NCI-H2196 (cell line): ENCODE measurements around the gene CDH13.

Source experiments
- DNase-seq: peaks from one replicate; lab custom pipeline; 2025; ENCODE audit not compliant: unreplicated experiment; lab: John Stamatoyannopoulos, UW

The CDH13 gene

GRCh38 chr16:83520596-83520995, 893.8 kb downstream of the CDH13 start:
- no peak for DNase-seq

DNA sequence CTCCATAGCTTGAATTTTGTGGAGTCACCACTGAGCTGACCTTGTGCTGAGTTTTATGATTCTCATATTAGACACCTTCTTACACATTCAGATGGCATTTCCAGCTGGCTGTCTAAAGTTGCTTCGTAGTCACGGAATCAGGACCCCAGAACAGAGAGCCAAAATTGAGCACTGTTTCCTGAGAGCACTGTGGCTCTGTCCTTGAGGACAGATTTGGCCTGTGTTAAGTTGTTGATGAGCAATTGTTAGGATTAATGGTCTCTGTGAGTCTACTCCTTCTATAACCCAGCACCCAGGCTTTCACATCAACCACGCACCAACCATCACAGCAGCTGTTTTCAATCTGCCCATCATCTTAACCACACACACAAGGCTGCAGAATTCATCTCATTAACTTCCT, 903.5 kb downstream of the CDH13 start:
- DNase-seq = no peak

GRCh38 chr16:83532634-83533033, 905.9 kb downstream of the CDH13 start:
- no peak for DNase-seq

- DNase-seq = peak; percentile 67
Observed at GRCh38 chr16:83533193-83533592, 906.4 kb downstream of the CDH13 start.

GRCh38 chr16:83538707-83539106, 911.9 kb downstream of the CDH13 start:
- no peak for DNase-seq

DNA sequence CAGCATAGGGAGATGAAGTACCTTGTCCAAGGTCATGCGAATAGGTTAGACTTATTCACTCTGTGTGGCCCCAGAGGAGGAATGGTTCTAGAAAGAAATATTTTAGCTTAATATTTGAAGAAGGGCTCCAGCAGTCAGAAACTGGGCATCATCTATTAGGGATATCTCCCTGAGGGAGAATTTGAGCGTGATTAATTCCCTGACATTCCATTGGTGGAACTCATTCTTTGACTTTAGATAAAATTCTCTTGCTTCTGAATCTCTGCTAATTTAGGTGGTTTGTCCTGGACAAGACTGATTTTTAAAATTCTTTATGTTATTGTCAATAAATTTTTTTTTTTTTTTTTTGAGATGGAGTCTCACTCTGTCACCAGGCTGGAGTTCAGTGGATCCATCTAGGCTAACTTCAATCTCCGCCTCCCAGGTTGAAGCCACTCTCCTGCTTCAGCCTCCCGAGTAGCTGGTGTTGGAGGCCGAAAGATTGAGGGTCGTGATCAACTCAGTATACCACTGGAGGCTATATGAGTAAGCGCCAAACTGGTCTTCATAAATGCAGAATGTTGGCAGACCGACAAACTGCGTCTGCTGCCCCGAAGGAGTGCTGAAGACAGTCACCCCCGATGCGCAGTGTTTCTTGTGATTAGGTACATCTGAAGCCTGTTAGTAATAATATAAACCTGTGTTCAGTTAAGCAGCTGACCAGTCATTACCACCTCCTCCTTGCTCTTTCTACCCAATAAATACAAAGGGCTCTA, 913.1 kb downstream of the CDH13 start:
- DNase-seq = no peak

GRCh38 chr16:83541231-83541630, 914.5 kb downstream of the CDH13 start:
- DNase-seq = no peak

DNA sequence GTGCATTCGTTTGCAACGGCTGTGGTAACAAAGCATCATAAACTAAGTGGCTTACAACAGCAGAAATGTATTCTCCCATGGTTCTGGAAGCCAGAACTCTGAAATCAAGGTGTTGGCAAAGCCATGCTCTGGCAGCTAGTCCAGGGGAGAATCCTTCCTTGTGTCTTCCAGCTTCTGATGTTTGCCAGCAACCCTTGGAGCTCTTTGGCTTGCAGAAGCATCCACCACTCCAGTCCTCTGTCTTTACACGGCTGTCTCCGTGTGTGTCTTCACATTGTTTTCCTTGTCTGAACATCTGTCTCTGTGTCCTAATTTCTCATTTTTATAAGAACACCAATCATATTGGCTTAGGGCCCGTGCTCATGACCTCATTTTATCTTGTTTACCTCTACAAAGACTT, 915.7 kb downstream of the CDH13 start:
- DNase-seq = no peak

- DNase-seq = no peak
Observed at GRCh38 chr16:83549316-83550182, 922.8 kb downstream of the CDH13 start.

DNA sequence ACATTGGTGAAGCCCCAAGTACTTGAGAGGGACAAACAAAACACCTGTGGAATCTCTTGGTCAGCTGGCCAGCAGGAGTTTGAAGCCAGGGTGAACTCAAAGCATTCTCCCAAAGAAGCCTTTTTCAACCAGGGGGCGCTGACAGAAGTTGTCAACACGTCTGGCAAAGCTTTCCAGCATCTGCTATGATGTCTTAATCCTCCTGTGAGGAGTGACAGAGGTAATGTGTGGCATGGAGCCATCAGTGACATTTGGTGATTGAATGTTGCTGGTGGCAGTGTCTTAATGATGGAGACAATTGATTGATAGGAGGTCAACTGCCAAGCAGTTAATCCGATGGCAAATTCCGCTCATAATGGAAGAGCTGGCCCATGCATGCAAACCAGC, 923.4 kb downstream of the CDH13 start:
- no peak for DNase-seq

- DNase-seq = no peak
Observed at GRCh38 chr16:83552228-83552627, 925.5 kb downstream of the CDH13 start.

DNA sequence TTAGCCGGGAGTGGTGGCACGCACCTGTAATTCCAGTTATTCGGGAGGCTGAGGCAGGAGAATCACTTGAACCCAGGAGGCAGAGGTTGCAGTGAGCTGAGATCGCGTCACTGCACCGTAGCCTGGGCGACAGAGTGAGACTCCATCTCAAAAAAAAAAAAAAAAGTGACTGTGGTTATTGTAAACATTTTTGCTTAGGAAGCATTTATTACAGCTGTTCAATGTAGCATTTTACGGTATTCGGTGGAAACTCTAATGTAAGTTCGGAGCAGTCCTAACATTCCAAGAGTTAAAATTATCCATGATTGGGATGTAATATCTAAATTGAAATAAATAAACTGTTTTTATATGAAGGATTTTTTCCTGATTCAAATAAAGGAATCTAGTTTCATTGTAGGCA, 926.2 kb downstream of the CDH13 start:
- no peak for DNase-seq

DNA sequence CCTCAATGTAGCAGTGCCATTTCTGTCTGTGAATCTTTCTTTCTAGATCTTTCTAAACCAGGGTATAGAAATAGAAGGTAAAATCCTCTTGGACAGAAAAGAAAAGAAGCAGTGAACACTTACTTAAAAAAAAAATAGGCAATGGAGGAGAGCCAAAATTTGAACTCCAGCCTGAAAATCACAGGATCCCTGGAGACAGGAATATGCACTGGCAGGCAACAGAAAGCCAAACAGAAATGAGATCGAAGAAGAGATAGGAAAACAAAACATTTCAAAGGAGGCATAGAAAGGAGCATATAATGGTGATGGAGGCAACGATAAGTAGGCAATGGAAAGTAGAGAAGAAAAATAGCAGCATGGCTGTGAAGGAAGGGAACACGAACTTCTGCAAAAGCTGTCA, 927.3 kb downstream of the CDH13 start:
- no peak for DNase-seq

- DNase-seq = no peak
Observed at GRCh38 chr16:83554540-83554939, 927.8 kb downstream of the CDH13 start.

DNA sequence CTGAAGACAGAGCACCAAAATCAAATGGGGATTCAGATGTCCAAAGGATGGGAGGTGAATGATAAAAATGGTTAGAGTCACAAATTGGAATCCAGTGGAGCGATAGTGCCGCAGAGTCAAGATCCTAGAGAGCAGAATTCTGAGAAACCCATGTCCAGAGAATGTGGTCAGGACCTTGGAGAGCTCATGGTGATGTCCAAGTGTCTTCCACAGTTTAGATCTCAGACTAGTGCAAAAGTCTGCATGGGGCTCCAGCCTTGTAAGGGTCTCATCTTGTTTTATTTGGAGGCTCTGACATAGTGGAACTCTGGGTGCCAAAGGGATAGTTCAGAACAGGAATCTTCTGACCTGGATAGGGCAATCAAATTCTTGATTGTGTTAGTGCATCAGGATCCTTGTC, 935.1 kb downstream of the CDH13 start:
- no peak for DNase-seq

- DNase-seq = no peak
Observed at GRCh38 chr16:83568345-83568744, 941.6 kb downstream of the CDH13 start.

DNA sequence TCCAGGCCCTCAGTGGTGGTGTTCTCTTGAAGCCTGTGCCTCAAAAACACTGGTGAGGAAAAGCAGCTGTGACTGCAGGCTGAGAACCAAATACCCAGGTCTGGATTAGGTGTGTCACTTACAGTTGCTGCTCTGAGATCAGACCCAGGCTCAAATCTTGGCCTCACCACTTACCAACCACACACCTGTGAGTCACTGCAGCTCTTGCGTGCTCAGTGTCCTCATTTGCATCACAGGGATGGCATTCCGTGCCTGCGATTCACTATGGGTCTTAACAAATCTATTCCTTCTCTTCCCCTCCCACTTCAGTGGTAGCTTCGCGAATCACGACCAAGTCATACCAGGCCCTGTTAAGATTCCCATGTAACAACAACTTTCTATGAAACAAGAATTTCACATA, 947.6 kb downstream of the CDH13 start:
- DNase-seq = no peak

DNA sequence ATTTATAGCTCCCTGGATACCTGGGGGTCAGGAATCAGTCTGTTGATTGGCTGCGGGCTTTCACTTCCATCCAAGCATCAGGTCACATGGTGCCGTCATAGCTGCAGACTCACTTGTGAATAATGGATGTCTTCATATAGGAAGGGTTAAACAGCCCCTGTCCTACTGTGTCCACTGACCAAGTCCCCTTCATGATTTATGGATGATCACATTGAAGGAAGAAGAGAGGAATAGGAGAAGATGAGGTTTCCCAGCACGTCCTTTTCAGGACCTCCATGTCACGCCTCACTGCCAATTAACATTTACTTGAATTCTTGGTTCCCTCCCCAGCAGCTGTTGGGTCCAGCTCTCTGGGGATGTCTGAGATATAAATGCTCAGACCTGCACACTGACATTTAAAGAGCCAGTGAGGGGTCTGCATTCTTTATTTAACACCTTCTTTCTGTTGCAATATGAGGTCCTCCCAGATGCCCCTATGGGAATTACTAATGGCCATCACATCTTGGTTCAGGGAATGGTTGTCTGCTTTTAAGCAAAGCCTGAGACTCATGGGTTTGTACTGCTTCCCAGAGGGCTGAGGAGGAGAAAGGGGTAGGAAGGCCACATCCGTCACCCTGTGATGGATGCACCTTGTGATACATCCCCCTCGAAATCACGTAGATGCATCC, 950.4 kb downstream of the CDH13 start:
- DNase-seq = no peak

- DNase-seq = no peak
Observed at GRCh38 chr16:83578171-83578570, 951.4 kb downstream of the CDH13 start.

DNA sequence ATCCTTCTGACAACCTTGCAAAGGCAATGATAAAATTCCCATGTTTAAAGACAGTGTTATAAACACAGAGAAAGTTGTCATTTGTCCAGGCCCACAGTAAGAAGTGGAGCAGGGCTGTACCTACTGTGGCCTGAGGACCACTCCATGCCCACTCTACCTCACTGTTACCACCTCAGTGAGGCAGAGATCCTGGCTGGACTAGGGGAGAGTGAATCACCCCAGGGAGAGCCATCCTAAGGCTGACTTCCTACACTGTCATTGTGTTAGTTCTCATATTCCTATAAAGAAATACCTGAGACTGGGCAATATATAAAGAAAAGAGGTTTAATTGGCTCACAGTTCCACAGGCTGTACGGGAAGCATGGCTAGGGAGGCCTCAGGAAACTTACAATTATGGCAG, 952.3 kb downstream of the CDH13 start:
- DNase-seq = no peak

GRCh38 chr16:83579436-83579835, 952.7 kb downstream of the CDH13 start:
- no peak for DNase-seq

DNA sequence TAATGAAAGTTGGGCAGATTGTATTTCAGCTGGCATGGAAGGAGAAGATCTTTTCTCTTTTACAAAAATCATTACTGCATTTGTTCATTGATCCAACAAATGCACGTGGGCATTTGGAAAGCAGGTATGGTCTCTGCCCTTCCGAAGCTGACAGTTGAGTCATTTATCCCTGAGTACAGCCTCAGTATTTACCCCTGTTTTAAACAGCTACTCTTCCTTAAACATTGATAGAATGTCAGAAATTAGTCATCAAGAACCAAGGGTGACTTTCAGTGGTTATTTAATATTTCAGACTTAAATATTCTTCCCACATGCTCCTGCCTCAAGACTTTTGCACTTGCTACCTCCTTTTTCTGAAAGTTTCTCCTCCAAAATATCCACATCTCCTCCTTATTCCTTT, 954.3 kb downstream of the CDH13 start:
- DNase-seq = no peak
